Epithelial cell of prostate (primary cell): ENCODE data around the gene SF3B1.
"Not testable (repeated sequence)": the region's sequence is repeated elsewhere in the genome, so short reads cannot be mapped to it uniquely, and the experiment has no call there.

Source experiments
- DNase-seq: peaks from one replicate; pipeline ENCODE4 v3.0.0-alpha.2; 2011; ENCODE audit warnings: low read depth, low spot score
- H3K27ac ChIP-seq: fragments of 450-650 bp; 2 replicates; pipeline ENCODE4 v1.5.1; 2017; ENCODE audit warnings: mild to moderate bottlenecking

The SF3B1 gene, protein sequence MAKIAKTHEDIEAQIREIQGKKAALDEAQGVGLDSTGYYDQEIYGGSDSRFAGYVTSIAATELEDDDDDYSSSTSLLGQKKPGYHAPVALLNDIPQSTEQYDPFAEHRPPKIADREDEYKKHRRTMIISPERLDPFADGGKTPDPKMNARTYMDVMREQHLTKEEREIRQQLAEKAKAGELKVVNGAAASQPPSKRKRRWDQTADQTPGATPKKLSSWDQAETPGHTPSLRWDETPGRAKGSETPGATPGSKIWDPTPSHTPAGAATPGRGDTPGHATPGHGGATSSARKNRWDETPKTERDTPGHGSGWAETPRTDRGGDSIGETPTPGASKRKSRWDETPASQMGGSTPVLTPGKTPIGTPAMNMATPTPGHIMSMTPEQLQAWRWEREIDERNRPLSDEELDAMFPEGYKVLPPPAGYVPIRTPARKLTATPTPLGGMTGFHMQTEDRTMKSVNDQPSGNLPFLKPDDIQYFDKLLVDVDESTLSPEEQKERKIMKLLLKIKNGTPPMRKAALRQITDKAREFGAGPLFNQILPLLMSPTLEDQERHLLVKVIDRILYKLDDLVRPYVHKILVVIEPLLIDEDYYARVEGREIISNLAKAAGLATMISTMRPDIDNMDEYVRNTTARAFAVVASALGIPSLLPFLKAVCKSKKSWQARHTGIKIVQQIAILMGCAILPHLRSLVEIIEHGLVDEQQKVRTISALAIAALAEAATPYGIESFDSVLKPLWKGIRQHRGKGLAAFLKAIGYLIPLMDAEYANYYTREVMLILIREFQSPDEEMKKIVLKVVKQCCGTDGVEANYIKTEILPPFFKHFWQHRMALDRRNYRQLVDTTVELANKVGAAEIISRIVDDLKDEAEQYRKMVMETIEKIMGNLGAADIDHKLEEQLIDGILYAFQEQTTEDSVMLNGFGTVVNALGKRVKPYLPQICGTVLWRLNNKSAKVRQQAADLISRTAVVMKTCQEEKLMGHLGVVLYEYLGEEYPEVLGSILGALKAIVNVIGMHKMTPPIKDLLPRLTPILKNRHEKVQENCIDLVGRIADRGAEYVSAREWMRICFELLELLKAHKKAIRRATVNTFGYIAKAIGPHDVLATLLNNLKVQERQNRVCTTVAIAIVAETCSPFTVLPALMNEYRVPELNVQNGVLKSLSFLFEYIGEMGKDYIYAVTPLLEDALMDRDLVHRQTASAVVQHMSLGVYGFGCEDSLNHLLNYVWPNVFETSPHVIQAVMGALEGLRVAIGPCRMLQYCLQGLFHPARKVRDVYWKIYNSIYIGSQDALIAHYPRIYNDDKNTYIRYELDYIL

DNA sequence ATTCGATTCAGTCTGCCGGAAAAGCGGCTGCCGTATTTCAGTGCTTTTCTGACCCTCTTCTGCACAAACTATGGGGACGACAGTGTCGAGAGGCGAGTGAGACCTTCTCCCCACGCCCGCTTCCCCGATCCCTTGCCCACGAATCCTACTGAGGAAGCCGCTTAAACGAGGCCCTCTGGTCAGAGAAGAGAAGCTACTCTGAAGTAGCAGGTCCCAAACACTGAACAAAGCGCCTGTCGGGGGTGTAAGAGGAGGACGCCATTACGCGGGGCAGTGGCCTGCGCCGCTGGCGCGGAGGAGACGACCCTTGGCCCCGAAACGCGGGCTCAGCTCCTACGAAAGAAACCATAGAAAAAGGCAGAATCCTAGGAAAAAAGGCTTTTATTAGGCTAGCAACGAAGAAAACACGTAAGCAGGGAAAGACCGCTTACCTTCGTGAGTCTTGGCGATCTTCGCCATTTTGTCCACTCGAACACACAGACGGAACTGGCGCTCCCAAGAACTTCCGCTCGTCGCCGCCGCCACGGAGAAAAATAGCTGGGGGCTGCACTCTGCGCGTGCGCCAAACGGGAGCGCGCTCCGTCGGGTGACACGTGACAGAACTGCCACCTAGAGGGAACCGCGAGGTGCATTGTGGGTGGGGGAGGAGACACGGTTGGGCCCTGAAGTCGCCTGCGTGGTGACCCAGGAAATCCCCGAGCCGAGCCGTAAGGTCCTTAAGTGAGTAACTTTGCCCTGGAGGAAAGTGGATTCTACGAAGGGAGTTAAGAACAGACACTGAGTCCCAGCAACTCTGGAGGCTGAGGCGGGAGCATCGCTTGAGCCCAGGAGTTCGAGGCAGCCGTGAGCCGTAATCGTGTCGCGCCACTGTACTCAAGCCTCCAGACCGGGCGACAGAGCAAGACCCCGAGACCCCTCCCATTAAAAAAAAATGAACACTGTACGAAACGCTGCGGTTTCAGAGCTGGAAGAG lies at the start of gene SF3B1:
Gene SF3B1, minus strand, starts transcription at position 488 of the 973 bp plus-strand sequence. Its CDS starts 29 bp downstream, at position 459.
- peak within 1 kb of the TSS; percentile 77 for H3K27ac ChIP-seq
- peak; percentile 89 for DNase-seq

DNA sequence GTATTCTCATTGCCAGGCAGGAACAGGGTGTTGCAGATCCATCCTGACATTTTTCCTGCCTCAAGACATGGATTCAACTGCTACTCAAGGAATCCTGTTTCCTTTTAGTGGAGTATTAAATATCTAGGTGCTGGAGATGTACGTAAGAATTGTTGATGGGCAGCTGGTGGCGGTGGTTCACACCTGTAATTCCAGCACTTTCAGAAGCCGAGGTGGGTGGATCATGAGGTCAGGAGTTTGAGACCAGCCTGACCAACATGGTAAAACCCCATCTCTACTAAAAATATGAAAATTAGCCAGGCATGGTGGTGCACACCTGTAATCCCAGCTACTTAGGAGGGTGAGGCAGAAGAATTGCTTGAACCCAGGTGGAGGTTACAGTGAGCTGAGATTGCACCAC lies 49.4 kb upstream of the SF3B1 start:
- H3K27ac ChIP-seq, DNase-seq: not testable (repeated sequence)

DNA sequence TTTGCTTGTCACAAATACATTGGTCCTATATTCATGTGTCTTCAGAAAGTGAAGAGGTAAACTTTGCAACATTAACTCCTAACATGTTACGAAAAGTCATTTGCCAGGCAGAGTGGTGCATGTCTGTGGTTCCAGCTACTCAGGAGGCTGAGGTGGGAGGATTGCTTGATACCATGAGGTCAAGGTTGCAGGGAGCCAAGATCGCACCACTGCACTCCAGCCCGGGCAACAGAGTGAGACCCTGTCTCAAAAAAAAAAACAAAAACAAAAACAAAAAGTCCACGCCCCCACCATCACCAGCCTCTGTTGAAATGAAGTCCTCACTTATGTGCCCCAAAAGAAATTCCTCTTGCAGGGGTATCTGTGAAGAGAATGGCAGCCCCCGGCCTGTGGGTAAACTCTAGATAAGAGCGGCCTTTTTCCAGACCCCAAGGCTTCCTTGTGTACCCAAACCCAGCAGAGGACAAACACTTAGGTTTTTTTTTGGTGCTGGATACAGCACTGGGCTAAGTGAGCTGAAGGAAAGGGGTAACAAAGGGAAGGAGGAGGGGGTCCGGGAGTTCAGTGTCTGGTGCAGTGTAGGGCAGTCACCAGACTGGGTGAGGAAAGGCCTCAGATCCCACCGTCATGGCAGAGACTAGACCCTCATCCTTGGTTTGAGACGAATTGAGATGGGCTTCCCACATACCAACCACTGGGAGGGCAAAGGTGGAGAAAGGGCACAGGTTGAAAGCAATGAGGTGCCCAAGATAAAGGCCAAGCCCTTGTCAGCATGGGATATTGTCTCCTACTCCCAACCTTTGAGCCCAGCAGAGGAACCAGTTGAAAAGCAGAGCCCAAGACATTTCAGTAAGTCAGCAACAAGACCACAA lies 45.6 kb upstream of the SF3B1 start:
- no peak for DNase-seq
- H3K27ac ChIP-seq, result no peak overlapping the region

DNA sequence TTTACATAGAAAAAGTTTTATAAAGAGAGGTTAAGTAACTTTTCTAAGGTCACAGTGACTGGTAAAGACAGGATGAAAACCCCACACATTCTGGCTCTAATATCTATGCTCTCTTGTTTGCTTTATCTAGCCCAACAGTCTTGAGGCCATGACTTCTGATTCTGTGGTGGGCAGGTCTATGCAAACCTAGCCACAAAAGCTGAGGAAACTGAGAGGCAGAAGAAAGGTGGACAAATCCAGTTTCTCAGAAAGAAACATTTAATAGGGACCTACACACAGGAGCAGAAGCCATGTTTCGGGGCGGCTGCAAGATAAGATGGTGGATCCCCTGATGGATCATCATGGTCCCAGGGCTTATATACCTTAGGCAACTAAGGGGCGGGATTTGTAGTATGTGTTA lies 43.0 kb upstream of the SF3B1 start:
- DNase-seq, result no peak
- no peak overlapping the region for H3K27ac ChIP-seq

DNA sequence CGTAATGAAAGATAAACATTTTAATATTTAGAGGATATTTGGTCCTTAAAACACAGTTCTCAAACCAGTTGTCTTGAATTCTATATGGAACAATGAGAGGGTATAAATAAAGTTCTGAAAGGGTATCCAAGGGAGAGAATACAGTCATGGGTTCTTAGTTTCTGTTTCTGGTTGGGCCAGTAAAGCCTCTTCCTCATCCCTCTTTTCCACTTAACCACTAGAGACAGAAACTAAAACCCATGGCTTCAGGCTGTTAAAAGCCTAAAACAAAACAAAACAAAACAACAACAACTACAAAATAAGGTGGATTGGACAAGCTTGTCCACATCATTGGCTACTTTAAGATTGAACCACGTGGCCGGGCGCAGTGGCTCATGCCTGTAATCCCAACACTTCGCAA lies 37.3 kb upstream of the SF3B1 start:
- H3K27ac ChIP-seq, result no peak overlapping the region
- no peak for DNase-seq

DNA sequence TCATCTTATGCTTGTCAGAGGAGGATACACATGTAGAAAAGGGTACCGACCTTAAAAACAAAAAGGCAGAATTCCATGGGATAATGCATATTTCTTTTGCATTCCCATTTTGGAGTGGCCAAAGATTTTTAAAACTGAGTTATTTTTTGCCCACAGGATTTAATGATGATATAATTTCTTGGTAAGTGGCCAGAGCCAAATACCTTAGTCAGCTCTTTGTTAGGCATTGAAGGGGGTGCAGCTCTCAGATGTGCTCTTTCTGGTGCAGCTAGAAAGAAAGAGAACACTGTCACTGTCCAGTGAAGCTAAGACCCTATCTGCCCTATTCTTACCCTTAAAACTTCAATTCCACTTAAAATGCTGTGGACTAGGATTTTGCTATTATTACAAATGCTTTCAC lies 29.3 kb upstream of the SF3B1 start:
- no peak overlapping the region for H3K27ac ChIP-seq
- DNase-seq, result no peak

DNA sequence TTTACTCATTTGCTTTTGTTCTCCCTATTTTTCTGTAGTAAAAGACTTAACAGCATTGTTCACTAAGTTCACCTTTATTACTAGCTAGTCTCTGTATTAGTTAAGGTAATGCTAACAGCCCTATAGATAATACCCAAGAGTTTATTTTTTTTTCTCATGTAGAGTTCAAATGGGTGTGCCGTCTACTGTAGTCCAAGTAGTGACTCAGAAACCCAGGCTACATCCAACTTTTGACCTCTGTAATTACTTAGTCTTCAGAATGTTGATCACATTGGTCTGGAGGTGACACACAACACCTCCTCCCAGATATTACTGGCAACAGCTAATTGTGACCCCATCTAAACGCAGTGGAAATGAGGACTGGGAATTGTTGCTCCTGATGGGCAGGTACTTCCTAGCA lies 26.2 kb upstream of the SF3B1 start:
- H3K27ac ChIP-seq, result peak overlapping the region; percentile 0
- DNase-seq, result no peak

DNA sequence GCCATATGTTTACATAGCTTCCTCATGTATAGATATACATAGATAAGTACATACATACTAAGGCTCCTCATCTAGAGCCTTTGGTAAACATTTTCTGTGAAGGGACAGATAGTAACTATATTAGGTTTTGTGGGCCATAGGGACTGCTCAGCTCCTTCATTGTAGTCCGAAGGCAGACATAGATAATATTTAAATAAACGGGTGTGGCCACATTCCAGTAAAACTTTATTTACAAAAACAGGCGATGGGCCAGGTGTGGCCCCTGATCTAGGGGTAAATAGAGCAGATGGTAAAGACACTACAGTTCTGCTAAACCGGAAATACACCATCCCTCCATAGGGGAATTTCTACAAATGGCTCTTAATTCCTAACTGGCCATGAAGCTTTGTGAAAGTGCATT lies 25.8 kb upstream of the SF3B1 start:
- no peak for DNase-seq
- H3K27ac ChIP-seq, result peak overlapping the region; percentile 0

DNA sequence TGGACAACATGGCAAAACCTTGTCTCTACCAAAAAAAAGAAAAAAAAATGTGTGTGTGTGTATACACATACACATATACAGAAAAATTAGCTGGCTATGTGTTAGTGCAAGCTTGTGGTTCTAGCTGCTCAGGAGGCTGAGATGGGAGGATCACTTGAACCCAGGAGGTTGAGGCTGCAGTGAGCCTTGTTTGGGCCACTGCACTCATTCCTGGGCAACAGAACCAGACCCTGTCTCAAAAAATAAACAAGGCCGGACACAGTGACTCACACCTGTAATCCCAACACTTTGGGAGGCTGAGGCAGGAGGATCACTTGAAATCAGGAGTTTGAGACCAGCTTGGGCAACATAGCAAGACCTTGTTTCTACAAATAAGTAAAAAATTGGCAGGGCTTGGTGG lies 20.6 kb upstream of the SF3B1 start:
- no peak overlapping the region for H3K27ac ChIP-seq
- no peak for DNase-seq

DNA sequence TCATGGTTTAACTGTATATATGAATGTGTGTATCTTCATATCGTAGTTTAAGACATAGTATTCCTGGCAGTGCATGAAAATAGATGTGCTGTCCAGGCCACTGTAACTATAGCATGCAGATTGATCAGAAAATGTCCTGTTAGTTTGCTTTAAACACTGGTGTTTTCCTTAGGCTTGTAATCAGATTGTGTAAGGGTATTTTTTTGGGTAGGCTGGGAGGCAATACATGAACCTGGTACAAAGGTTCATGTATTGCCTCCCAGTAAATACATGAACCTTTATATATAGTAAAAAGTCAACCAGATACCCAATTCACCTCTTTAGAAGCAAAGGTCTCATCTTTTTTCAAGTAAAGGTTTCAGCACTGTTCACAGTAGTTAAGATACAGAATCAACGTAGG lies 20.1 kb upstream of the SF3B1 start:
- no peak for DNase-seq
- no peak overlapping the region for H3K27ac ChIP-seq

DNA sequence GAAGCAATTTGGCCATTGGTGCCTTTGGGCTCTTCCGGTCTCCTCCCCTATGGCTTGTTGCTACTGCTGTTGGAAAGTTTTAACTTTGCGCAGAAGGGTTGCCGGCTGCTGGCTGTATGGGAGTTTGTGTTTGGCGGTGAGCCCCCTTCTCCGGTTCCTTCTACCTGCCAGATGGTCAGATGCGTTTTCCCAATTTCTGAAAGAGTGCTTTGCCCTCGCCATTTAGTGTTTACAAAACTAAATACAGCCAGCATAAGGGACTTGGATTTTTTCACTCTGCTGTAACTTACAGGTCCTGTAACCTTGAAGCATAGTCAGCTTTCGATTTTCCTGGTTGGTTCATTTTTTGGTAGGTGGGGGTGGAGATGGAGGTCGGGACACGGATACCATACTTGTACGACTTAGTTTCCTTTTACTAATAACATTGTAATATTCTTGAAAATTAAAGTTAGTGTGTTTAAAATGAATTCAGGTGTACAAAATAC lies 19.1 kb upstream of the SF3B1 start:
- H3K27ac ChIP-seq, result peak overlapping the region; percentile 98

DNA sequence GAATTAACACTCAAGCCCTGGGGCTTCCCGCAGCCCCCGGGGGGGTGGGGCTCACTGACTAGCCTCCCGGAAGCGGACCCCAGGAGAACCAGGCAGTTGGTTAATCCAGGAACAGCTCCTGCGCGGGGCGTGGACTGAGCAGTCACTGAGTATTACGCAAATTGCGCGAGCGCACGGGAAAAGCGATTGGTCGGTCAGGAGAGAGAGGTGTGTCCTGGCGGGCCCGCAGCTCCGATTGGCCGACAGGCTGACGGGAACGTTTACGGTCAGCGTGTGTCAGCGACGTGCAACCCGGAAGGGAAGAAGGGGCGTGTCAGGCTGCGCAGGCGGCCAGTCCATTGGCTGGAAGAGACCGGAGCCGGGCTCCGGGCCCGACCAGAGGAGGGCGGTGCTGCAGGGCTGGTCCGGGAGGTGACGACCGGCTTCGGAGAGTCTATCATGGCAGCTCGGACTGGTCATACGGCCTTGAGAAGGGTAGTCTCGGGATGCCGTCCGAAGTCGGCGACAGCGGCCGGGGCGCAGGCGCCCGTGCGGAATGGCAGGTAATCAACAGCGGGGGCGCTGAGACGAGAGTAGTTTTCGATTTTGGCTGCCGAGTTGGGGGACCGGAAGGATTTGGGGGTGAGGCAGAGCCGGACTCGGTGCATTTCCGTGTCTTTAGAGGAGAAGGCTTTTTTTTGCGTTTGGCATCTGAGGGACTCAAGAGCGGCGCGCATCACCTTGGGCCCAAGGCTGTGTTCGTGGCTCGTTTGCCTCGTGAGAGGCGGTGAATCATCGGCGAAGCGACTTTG lies 18.5 kb upstream of the SF3B1 start, which contains the start of gene COQ10B:
Gene COQ10B, plus strand, starts transcription at position 430 of the 791 bp plus-strand sequence. Its CDS starts 9 bp downstream, at position 439.
- DNase-seq, result peak; percentile 99
- peak within 1 kb of the TSS; percentile 98 for H3K27ac ChIP-seq

More for the DNA sequence above, 19.1 kb upstream of the SF3B1 start:
- DNase-seq, result no peak

DNA sequence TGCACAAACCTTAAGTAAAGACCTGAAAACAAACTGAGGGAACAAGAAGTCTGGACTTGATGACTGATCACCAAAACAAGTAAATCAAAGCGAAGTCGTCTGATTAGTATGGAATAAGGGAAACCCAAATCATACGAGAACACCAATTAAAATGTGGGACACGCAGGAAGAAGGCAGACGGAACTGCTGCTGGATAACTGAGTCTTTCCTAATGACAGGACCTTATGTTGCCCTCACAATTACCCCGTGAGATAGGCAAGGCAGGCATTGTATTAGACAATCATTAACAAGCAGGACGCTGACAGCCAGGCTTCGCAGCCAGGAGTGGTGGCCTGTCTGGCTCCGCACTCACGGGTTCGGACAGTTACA lies 17.9 kb upstream of the SF3B1 start:
- DNase-seq, result peak; percentile 8
- H3K27ac ChIP-seq, result peak overlapping the region; percentile 98

DNA sequence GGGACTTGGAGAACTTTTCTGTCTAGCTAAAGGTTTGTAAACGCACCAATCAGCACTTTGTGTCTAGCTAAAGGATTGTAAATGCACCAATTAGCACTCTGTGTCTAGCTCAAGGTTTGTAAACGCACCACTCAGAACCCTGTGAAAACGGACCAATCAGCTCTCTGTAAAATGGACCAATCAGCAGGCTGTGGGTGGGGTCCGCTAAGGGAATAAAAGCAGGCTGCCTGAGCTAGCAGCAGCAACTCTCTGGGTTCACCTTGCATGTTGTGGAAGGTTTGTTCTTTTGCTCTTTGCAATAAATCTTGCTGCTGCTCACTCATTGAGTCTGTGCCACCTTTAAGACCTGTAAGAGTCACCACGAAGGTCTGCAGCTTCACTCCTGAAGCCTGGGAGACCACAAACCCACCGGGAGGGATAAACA lies 16.1 kb upstream of the SF3B1 start:
- not testable (repeated sequence) for DNase-seq, H3K27ac ChIP-seq

DNA sequence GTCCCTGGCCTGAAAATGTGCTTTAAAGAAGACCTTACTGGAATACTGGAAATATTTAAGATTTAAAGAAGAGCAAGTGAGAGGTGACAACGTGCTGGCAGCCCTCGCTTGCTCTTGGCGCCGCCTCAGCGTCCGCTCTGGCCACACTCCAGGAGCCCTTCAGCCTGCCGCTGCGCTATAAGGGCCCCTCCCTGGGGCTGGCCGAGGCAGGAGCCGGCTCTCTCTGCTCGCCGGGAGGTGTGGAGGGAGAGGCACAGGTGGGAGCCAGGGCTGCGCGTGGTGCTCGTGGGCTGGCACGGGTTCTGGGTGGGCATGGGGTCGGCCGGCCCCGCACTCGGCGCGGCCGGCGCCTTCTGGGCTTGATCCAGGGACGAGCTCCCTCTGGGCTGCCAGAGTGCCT lies 15.6 kb upstream of the SF3B1 start:
- no peak for DNase-seq
- no peak overlapping the region for H3K27ac ChIP-seq

DNA sequence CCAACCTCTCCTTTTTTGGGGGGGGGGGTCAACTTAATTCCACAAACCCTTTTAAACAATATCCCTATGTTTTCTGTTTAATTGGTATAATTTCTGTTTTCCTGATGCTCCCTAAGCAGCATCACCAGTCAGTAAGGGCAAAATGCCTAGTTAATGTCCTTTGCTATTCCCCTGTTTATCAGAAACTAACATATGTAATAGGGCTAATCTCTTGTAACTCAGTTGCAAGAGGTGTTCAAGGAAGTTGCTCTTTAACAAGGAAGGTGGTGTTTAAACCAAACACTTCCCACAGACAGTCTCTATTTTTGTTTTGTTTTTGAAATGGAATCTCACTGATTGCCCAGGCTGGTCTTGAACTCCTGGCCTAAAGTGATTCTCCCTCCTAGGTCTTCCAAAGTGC lies 12.0 kb upstream of the SF3B1 start:
- DNase-seq, result no peak
- H3K27ac ChIP-seq, result no peak overlapping the region

DNA sequence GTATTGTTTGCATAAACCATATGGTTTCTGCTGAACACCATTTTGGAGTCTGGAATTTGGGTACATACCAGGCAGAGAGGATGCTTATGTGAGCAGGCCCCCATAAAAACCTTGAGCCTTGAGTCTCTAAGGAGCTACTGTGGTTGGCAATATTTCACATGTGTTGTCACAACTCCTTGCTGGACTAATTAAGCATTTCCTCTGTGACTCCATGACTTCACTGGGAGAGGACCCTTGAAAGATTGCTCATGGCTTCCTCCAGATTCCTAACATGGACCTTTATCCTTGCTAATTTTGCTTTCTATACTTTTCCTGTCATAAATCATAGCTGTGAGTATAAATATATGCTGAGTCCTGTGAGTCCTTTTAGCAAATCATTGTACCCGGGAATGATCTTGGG lies 10.9 kb upstream of the SF3B1 start:
- DNase-seq, result no peak
- no peak overlapping the region for H3K27ac ChIP-seq
